Panc1 (cell line): Measurements from ENCODE around the gene TADA2B. TPM values are rescaled to one million over a fixed set of nuclear protein-coding genes. Genes with fewer than 3 reads are reported as not detected.

Experiments used
- ATAC-seq: fragments of 200-7000 bp; cut with Tn5 transposase; 2 replicates; pipeline ENCODE4 v1.9.1; 2020; ENCODE audit warnings: mild to moderate bottlenecking, moderate library complexity
- BruUV-seq: library from RNA; stranded (reverse); fragments of 400-500 nt; replicated peaks from 2 replicates; lab custom pipeline; 2021; lab: Mats Ljungman, UMichigan
- CTCF ChIA-PET: fragments of 300-600 bp; sonication (Branson Sonifier 250); formaldehyde crosslinking; loops from one replicate; lab custom pipeline; 2022; ENCODE audit warnings: antibody characterized with exemption; lab: Charles Lee
- POLR2A ChIA-PET: fragments of 300-600 bp; sonication (Branson Sonifier 250); formaldehyde crosslinking; loops from one replicate; lab custom pipeline; 2022; ENCODE audit warnings: antibody characterized with exemption; lab: Charles Lee
- DNase-seq: peaks from one replicate; pipeline ENCODE4 v3.0.0-alpha.2; 2010; ENCODE audit warnings: low read depth, low spot score
- H3K27ac ChIP-seq: 2 replicates; pipeline ENCODE4 v1.5.1; 2011; ENCODE audit warnings: mild to moderate bottlenecking, low read length, inconsistent platforms
- H3K27me3 ChIP-seq: fragments of 200-500 bp; sonication (Bioruptor generic); 2 replicates; pipeline ENCODE4 v1.6.0; 2014; ENCODE audit warnings: low read length, inconsistent platforms; ENCODE audit not compliant: control insufficient read depth, insufficient read depth
- H3K36me3 ChIP-seq: fragments of 200-500 bp; sonication (Bioruptor generic); 2 replicates; pipeline ENCODE4 v1.5.1; 2014; ENCODE audit warnings: inconsistent platforms, mild to moderate bottlenecking, low read length, moderate library complexity; ENCODE audit not compliant: control insufficient read depth, insufficient read depth
- H3K4me1 ChIP-seq: 2 replicates; pipeline ENCODE4 v1.5.1; 2011; ENCODE audit warnings: inconsistent platforms, mild to moderate bottlenecking, low read length, moderate library complexity; ENCODE audit not compliant: control insufficient read depth, insufficient read depth
- H3K4me3 ChIP-seq, 2 experiments: 2 replicates each; pipeline ENCODE4 v1.5.1; 2011 to 2012; ENCODE audit warnings: low read depth in 2 of 2, low read length in 2 of 2, mild to moderate bottlenecking in 2 of 2, inconsistent platforms in 1 of 2, moderate library complexity in 1 of 2
- H3K9me3 ChIP-seq: fragments of 200-500 bp; sonication (Bioruptor generic); 2 replicates; pipeline ENCODE4 v1.5.1; 2014; ENCODE audit warnings: low read depth, mild to moderate bottlenecking, inconsistent platforms, low read length, moderate library complexity; ENCODE audit not compliant: control insufficient read depth, insufficient read depth
- CTCF ChIP-seq: fragments of 450-650 bp; IDR thresholded peaks from 2 replicates; pipeline ENCODE4 v1.5.1; 2017; ENCODE audit warnings: mild to moderate bottlenecking
- POLR2AphosphoS5 ChIP-seq: IDR thresholded peaks from 2 replicates; pipeline ENCODE4 v1.6.1; 2012; ENCODE audit warnings: mild to moderate bottlenecking, low read depth, low read length, moderate library complexity
- REST ChIP-seq, 2 experiments: IDR thresholded peaks; 2 replicates each; pipeline ENCODE4 v1.6.1; 2011 to 2012; ENCODE audit warnings: low read depth in 2 of 2, control low read depth in 1 of 2, low read length in 1 of 2, mild to moderate bottlenecking in 1 of 2, moderate library complexity in 1 of 2; ENCODE audit not compliant: insufficient read depth in 1 of 2
- SIN3A ChIP-seq: IDR thresholded peaks from 2 replicates; pipeline ENCODE4 v1.6.1; 2012; ENCODE audit warnings: low read depth, mild to moderate bottlenecking, low read length, moderate library complexity, borderline replicate concordance; ENCODE audit not compliant: insufficient read depth
- TCF7L2 ChIP-seq: IDR thresholded peaks from 2 replicates; pipeline ENCODE4 v1.6.1; 2011; ENCODE audit warnings: mild to moderate bottlenecking, low read depth, low read length, inconsistent platforms
- in situ Hi-C: cut with HindIII; loops from 2 replicates; pipeline ENCODE4 v1.10.0; 2016; ENCODE audit warnings: low sequenced_read_pairs, low pct_unique_long_range_greater_than_20kb
- intact Hi-C: fragments of 100-400 bp; cut with micrococcal nuclease; formaldehyde crosslinking; loops from one replicate; pipeline ENCODE4 v1.10.0; 2022; ENCODE audit not compliant: unreplicated experiment
- total RNA-seq: library from RNA; stranded (reverse); gene quantifications from one replicate; pipeline ENCODE4 v1.2.1, GENCODE V29; 2021; ENCODE audit not compliant: unreplicated experiment

The TADA2B gene
- total RNA-seq, 1 experiment from 2014 or later: 17.6 TPM

- H3K27me3 ChIP-seq: no peaks in the 10 kb centered on the region
- no peak for TF ChIP-seq CTCF
- no peak for TF ChIP-seq REST (IDR thresholded peaks at IDR 0.05; ENCODE audit: insufficient read depth in 1 of 2, low read depth in 2 of 2, low read length in 1 of 2)
- no peak for TF ChIP-seq SIN3A
- no peak for TF ChIP-seq TCF7L2
- TF ChIP-seq POLR2AphosphoS5: no peak
- DNase-seq: no peak
- in situ Hi-C loops (no loop called here), intact Hi-C loops (no loop called here)
- no peak overlapping the region for H3K27ac ChIP-seq
- no TSS peak for BruUV-seq
- POLR2A ChIA-PET: no interaction called here
- no peak for ATAC-seq
- H3K36me3 ChIP-seq: no peaks in the 10 kb centered on the region
- CTCF ChIA-PET: no interaction called here
- H3K4me3 ChIP-seq: no peak overlapping the region
- H3K9me3 ChIP-seq: no peaks in the 10 kb centered on the region
- H3K4me1 ChIP-seq: peaks cover 30% of the 10 kb centered on the region
These were observed 2.4 kb downstream of the TADA2B start for GRCh38 chr4:7045553-7045952.

GRCh38 chr4:7045961-7046921 is 3.1 kb downstream of the TADA2B start:
- ATAC-seq (no peak), DNase-seq (no peak)
- Histone ChIP-seq H3K9me3 (no peaks in the 10 kb centered on the region), H3K27me3 (no peaks in the 10 kb centered on the region), H3K27ac (no peak overlapping the region), H3K36me3 (no peaks in the 10 kb centered on the region), H3K4me3 (no peak overlapping the region), H3K4me1 (peaks cover 28% of the 10 kb centered on the region)
- intact Hi-C loops (no loop called here), in situ Hi-C loops (no loop called here)
- ChIA-PET POLR2A (no interaction called here), CTCF (no interaction called here)
- no peak for TF ChIP-seq SIN3A
- no peak for TF ChIP-seq POLR2AphosphoS5
- TF ChIP-seq CTCF: no peak
- BruUV-seq: no TSS peak
